Common myeloid progenitor, CD34-positive (primary cell): Measurements from ENCODE around the gene PIP.
"Not testable (repeated sequence)": the region's sequence is repeated elsewhere in the genome, so short reads cannot be mapped to it uniquely, and the experiment has no call there.

Source experiments
- CTCF ChIA-PET: fragments of 350-600 bp; sonication (Branson Sonifier 250); formaldehyde crosslinking; loops from one replicate; lab custom pipeline; 2021; ENCODE audit warnings: antibody characterized with exemption; lab: Charles Lee
- POLR2A ChIA-PET: fragments of 350-600 bp; sonication (Branson Sonifier 250); formaldehyde crosslinking; loops from one replicate; lab custom pipeline; 2021; ENCODE audit warnings: antibody characterized with exemption; lab: Charles Lee
- DNase-seq, 3 donors: peaks; one replicate each; pipeline versions ENCODE4 v3.0.0 to v3.0.0-alpha.2; 2013
- H3K27ac ChIP-seq, 2 experiments: 1 replicate in 1 of 2; 2 replicates in 1 of 2; pipeline ENCODE4 v1.7.0; 2013; ENCODE audit warnings: inconsistent platforms in 2 of 2, low read length in 2 of 2, mild to moderate bottlenecking in 2 of 2, low read depth in 1 of 2, moderate library complexity in 1 of 2; ENCODE audit not compliant: severe bottlenecking in 2 of 2, insufficient read depth in 1 of 2, poor library complexity in 1 of 2
- H3K27me3 ChIP-seq, 5 experiments: replicated peaks in 2 of 5; 1 replicate in 3 of 5; 2 replicates in 2 of 5; pipeline versions ENCODE4 v1.6.1 to v1.7.0; 2013; ENCODE audit warnings: low read length in 4 of 5, mild to moderate bottlenecking in 2 of 5, moderate library complexity in 2 of 5, inconsistent platforms in 1 of 5; ENCODE audit not compliant: insufficient read depth in 5 of 5, control insufficient read depth in 4 of 5
- H3K36me3 ChIP-seq, 4 experiments: 1 replicate in 2 of 4; 2 replicates in 2 of 4; pipeline versions ENCODE4 v1.6.1 to v1.7.0; 2013; ENCODE audit warnings: low read length in 3 of 4, control low read depth in 1 of 4, mild to moderate bottlenecking in 1 of 4; ENCODE audit not compliant: control insufficient read depth in 4 of 4, insufficient read depth in 4 of 4
- H3K4me1 ChIP-seq, 4 experiments: 1 replicate in 3 of 4; 2 replicates in 1 of 4; pipeline versions ENCODE4 v1.6.1 to v1.7.1; 2013; ENCODE audit warnings: low read length in 3 of 4, mild to moderate bottlenecking in 3 of 4, control low read depth in 1 of 4, inconsistent platforms in 1 of 4, moderate library complexity in 1 of 4; ENCODE audit not compliant: control insufficient read depth in 4 of 4, insufficient read depth in 4 of 4; ENCODE audit errors: control extremely low read depth in 1 of 4
- H3K4me3 ChIP-seq, 7 experiments: 1 replicate in 4 of 7; 2 replicates in 3 of 7; pipeline versions ENCODE4 v1.5.1 to v1.7.0; 2013; ENCODE audit warnings: mild to moderate bottlenecking in 7 of 7, low read length in 6 of 7, moderate library complexity in 6 of 7, inconsistent platforms in 2 of 7, low read depth in 2 of 7, control low read depth in 1 of 7; ENCODE audit not compliant: insufficient read depth in 4 of 7, control insufficient read depth in 1 of 7; ENCODE audit errors: extremely low read depth in 1 of 7
- H3K9me3 ChIP-seq, 5 experiments: 1 replicate in 4 of 5; 2 replicates in 1 of 5; pipeline versions ENCODE4 v1.6.1 to v1.7.1; 2013; ENCODE audit warnings: low read length in 4 of 5, mild to moderate bottlenecking in 2 of 5, inconsistent platforms in 1 of 5, low read depth in 1 of 5, moderate library complexity in 1 of 5; ENCODE audit not compliant: control insufficient read depth in 4 of 5, insufficient read depth in 2 of 5; ENCODE audit errors: control extremely low read depth in 1 of 5
- WGBS: methylation state at CpG from one replicate; pipeline ENCODE4 v1.1.5; 2013; ENCODE audit not compliant: insufficient coverage; 5-methylcytosine and 5-hydroxymethylcytosine counted together

PIP gene

DNA sequence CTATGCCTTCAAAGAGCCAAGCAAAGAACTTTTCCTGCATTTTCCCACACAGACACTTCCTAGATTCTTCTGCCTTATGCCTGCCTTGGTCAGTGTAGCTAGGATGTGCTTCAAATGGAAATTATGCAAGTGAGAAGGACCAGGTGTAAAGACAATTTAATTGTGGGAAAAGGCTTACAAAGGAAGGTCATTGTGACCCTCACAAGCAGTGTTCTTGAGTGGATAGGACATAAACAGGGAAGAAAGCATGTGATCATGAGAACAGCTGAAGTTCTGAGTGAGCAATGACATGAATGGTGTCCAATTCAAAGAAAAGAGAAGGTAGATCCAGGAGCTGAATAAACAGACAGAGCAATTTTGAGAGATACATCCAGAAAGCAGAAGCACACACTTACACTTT lies 1.3 kb upstream of the PIP start:
- H3K4me1 ChIP-seq = peaks cover 0 to 5% (median 0%) of the 10 kb centered on the region in 4 experiments
- no peak overlapping the region for H3K4me3 ChIP-seq
- H3K27me3 ChIP-seq = peaks cover 0 to 18% (median 3%) of the 10 kb centered on the region in 5 experiments
- no peaks in the 10 kb centered on the region for H3K36me3 ChIP-seq
- no peak overlapping the region for H3K27ac ChIP-seq
- DNase-seq = no peak
- H3K9me3 ChIP-seq = peaks cover 1 to 4% (median 2%) of the 10 kb centered on the region in 5 experiments
- ChIA-PET POLR2A (no interaction called here), CTCF (interaction anchor here (1.0 kb wide), 1 partner anchor 362 kb away, joined by 3 read pairs; no protein-coding TSS in a partner anchor)

GRCh38 chr7:143147070-143147469 lies 15.2 kb downstream of the PIP start:
- Histone ChIP-seq H3K27ac (no peak overlapping the region), H3K4me1 (no peaks in the 10 kb centered on the region), H3K27me3 (peaks cover 0 to 3% (median 0%) of the 10 kb centered on the region in 5 experiments), H3K9me3 (peaks cover 0 to 2% (median 0%) of the 10 kb centered on the region in 5 experiments), H3K36me3 (no peaks in the 10 kb centered on the region), H3K4me3 (no peak overlapping the region)
- ChIA-PET POLR2A (no interaction called here), CTCF (no interaction called here)
- DNase-seq = no peak

- ChIA-PET POLR2A (no interaction called here), CTCF (no interaction called here)
- H3K27ac ChIP-seq = no peak overlapping the region
- no peaks in the 10 kb centered on the region for H3K36me3 ChIP-seq
- peaks cover 0 to 3% (median 0%) of the 10 kb centered on the region in 5 experiments for H3K27me3 ChIP-seq
- H3K4me3 ChIP-seq = no peak overlapping the region
- peaks cover 0 to 2% (median 0%) of the 10 kb centered on the region in 5 experiments for H3K9me3 ChIP-seq
- WGBS = 94% methylated on average over 4 of the region's 4 CpGs
- H3K4me1 ChIP-seq = no peaks in the 10 kb centered on the region
- no peak for DNase-seq
Observed at GRCh38 chr7:143148050-143148449, 16.2 kb downstream of the PIP start.

GRCh38 chr7:143148651-143149050 lies 16.8 kb downstream of the PIP start:
- no peak overlapping the region for H3K27ac ChIP-seq
- DNase-seq = no peak
- POLR2A ChIA-PET = no interaction called here
- CTCF ChIA-PET = no interaction called here
- H3K36me3 ChIP-seq = no peaks in the 10 kb centered on the region
- H3K9me3 ChIP-seq = peaks cover 0 to 2% (median 0%) of the 10 kb centered on the region in 5 experiments
- no peak overlapping the region for H3K4me3 ChIP-seq
- H3K27me3 ChIP-seq = peaks cover 0 to 3% (median 0%) of the 10 kb centered on the region in 5 experiments
- no peaks in the 10 kb centered on the region for H3K4me1 ChIP-seq

DNA sequence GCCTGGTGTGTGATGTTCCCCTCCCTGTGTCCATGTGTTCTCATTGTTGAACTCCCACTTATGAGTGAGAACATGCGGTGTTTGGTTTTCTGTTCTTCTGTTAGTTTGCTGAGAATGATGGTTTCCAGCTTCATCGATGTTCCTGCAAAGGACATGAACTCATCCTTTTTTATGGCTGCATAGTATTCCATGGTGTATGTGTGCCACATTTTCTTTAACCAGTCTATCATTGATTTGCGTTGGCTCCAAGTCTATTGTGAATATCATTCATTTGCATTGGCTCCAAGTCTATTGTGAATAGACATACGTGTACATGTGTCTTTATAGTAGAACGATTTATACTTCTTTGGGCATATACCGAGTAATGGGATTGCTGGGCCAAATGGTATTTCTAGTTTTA lies 18.8 kb downstream of the PIP start:
- CTCF ChIA-PET, POLR2A ChIA-PET: not testable (repeated sequence)
- 100% methylated on average over 5 of the region's 6 CpGs for WGBS

GRCh38 chr7:143158617-143159016 lies 26.7 kb downstream of the PIP start:
- H3K9me3 ChIP-seq, H3K27ac ChIP-seq, H3K4me1 ChIP-seq, DNase-seq, H3K36me3 ChIP-seq, POLR2A ChIA-PET, H3K4me3 ChIP-seq, H3K27me3 ChIP-seq: not testable (repeated sequence)
- CTCF ChIA-PET = interaction anchor here (1.4 kb wide), 1 partner anchor 278 kb away, joined by 3 read pairs; no protein-coding TSS in a partner anchor
- WGBS = 100% methylated on average over 1 of the region's 3 CpGs

More for the DNA sequence above, 18.8 kb downstream of the PIP start:
- not testable (repeated sequence) for DNase-seq, H3K9me3 ChIP-seq, H3K4me3 ChIP-seq, H3K36me3 ChIP-seq, H3K27me3 ChIP-seq, H3K4me1 ChIP-seq, H3K27ac ChIP-seq

DNA sequence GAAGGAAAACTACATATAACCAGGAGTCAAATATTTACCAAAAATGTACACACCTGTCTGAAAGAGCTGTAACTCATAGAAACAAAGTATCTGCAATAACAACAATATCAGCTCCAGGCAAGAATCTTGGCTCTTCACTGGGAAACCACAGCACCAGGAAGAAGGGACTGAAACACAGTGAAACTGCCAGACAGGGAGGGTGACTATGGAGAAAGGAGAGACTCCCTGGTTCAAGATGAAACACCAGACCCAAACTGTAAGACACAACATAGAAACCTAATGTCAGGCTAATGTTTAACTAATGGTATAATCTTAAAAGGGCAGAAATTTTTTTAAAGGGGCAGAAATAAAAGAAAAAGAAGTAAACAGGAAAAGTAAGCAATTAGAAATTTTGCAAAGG lies 39.8 kb downstream of the PIP start:
- H3K27ac ChIP-seq = no peak overlapping the region
- no peak overlapping the region for H3K4me3 ChIP-seq
- ChIA-PET POLR2A (no interaction called here), CTCF (interaction anchor here (0.7 kb wide), 1 partner anchor 245 kb away, joined by 3 read pairs; no protein-coding TSS in a partner anchor)
- H3K9me3 ChIP-seq = peaks cover 0 to 3% (median 2%) of the 10 kb centered on the region in 5 experiments
- H3K36me3 ChIP-seq = no peaks in the 10 kb centered on the region
- H3K27me3 ChIP-seq = no peaks in the 10 kb centered on the region
- no peak for DNase-seq
- no peaks in the 10 kb centered on the region for H3K4me1 ChIP-seq
